GM19468 (cell line): ENCODE results near the gene ACY1.
A peak's percentile ranks its signal among the peaks of the same experiment; 100 is the strongest.

Experiments
- ATAC-seq: cut with Tn5 transposase; IDR thresholded peaks from one replicate; pipeline ENCODE4 v1.9.1; 2021; ENCODE audit warnings: mild to moderate bottlenecking, moderate library complexity, moderate number of reproducible peaks; ENCODE audit not compliant: unreplicated experiment; ENCODE audit errors: extremely low read depth

The ACY1 gene

DNA sequence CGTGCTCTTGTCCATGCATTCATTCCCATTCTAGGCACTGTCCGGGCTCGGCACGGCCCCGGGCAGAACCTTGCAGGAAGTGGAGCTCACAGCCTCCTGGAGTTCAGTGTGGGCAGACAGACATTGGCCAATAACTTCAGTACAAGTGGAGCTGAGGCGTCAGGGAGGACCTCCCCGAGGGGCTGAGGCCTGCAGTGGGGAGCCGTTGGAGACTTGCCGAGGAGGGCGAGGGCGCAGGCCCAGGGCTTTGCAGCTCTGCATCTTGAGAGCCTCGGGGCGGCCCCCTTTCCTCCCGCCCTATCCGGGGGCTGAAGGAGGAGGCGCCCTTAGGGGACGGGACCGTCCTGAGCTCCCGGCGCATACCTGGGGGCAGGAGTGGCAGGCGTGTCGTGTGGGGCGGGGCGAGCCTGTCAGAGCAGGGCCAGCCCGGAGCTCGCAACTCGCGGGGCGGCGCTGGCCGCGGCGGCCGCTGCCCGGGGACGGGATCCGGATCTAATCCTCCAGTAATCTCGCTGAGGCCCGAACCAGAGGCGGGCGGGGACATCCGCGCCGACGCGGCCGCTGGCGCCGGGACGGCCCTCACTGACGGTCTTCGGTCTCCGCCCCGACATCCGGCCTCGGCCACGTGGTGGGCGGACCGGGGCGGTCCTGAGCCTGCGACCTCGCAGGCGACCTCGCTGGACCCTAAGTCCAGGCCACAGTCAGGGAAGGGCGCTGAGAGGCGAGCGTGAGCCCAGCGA, at the start of gene ACY1:
Gene ACY1 (plus strand): TSS at position 698 of the 740 bp plus-strand sequence. CDS start 530 bp downstream, outside the sequence.
- ATAC-seq = peak; percentile 54

- no peak for ATAC-seq
Observed at GRCh38 chr3:51934139-51934850, 49.0 kb upstream of the ACY1 start.

- no peak for ATAC-seq
Observed at GRCh38 chr3:51934991-51935885, 48.1 kb upstream of the ACY1 start.

DNA sequence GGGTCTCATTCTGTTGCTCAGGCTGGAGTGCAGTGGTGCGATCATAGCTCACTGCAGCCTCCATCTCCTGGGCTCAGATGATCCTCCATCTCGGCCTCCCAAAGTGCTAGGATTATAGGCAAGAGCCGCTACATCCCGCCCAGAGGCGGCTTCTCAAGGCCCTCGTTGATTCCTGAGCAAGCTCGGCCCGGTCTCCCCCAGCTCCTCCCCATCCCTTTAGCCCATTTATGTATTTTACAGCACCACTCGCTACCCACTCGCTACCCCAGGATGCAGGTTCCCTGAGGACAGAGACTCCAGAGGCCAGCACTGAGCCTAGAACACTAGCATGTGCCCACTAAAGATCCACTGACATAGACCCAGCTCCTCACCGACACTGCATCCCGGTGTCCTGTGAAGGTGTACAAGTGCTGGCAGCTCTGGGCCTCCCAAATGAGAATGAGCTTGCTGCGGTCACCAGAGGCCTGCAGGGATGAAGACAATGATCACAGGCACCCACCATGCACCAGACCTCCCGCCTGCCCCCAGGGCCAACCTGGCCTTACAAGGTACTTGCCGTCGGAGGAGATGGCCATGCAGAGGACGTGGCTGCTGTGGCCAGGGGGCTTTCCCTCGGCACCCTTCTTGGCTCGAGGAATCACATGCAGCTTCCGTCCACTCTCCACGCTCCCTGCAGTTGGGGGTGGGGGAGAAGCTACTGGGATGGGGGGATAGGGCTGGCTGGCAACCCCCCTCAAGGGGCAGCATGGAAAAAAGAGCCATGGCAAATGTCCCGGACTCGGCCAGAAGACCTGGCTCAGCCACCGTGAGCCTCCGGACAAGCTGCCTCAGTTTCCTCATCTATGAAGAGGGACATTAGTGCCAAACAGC, 47.2 kb upstream of the ACY1 start:
- ATAC-seq = no peak

GRCh38 chr3:51937014-51937413, 46.3 kb upstream of the ACY1 start:
- ATAC-seq = no peak

- ATAC-seq = no peak
Observed at GRCh38 chr3:51937611-51938450, 45.5 kb upstream of the ACY1 start.

DNA sequence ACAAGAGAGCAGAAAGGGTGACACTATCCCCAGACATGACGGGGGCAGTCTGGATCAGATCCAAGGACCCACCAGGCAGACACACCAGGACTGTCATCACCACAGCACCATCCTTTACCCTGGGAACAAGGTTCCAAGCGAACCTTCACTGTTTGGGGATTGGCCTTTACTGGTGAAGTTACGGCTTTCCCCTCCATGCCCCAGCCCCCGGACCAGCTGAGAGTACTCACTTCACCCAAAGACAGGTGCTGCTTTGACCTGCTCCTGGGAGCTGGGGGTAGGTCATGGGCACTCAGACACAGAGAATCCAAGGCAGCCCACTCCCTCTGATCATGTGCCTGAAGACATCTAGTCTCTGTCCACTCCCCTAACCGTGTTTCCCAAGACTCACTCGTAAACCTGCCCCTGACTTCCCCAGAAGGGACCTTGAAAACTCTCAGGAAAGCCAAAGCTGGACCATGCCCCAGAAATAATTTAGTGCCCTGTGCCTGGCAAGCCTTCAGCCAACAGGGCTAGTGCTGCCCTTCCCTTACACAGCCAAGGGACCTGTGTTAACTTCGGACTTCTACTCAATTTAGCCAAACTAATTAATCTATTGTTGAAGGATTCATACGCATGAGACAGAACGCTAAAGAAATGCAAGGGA, 44.4 kb upstream of the ACY1 start:
- ATAC-seq = no peak

GRCh38 chr3:51940648-51941462, 42.5 kb upstream of the ACY1 start:
- no peak for ATAC-seq

DNA sequence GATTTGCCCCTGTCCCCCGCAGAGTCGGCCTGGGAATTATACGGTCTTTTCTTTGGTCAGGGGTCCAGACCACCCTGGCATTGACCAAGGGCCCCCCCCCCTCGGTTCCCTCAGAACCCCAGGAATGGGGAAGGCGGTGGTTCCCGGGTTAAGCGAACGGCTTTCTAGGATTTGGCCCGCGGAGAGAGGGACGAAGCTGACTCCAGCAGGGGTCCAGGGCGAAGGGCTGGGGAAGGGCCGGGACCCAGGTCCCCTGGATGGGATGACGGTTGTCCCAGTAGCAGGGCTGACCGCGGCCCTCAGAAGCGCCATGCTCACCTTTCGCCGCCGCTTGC, 41.9 kb upstream of the ACY1 start:
- no peak for ATAC-seq

GRCh38 chr3:51941798-51942602, 41.3 kb upstream of the ACY1 start, which contains the start of the genes PARP3 and RRP9:
TSS of gene PARP3 (plus strand) at chr3:51942363. CDS start at chr3:51943356, 993 bp downstream.
TSS of gene RRP9 (minus strand) at chr3:51941904. CDS start at chr3:51941867, 37 bp downstream.
- peak; percentile 94 for ATAC-seq

- no peak for ATAC-seq
Observed at GRCh38 chr3:51942603-51943450, 40.5 kb upstream of the ACY1 start.

- ATAC-seq = no peak
Observed at GRCh38 chr3:51943451-51944391, 39.6 kb upstream of the ACY1 start.

GRCh38 chr3:51944451-51945021, 38.8 kb upstream of the ACY1 start:
- ATAC-seq = no peak

- no peak for ATAC-seq
Observed at GRCh38 chr3:51945031-51945840, 38.1 kb upstream of the ACY1 start.
